ENCODE measurements around the gene F11.

- TF ChIP-seq EZH2phosphoT487 (conservative IDR thresholded peaks at IDR 0.05; ENCODE audit: low read length), result no peak
- TF ChIP-seq CTCF (IDR thresholded peaks at IDR 0.05; ENCODE audit: insufficient read depth, low read length, poor library complexity, severe bottlenecking), result no peak
Measured at GRCh38 chr4:186227744-186228513, 38.1 kb upstream of the F11 start.
